ENCODE results near the gene TENM4. TPM values are rescaled to one million over a fixed set of nuclear protein-coding genes. Genes with fewer than 3 reads are reported as not detected.
"Not testable (repeated sequence)": the region's sequence is repeated elsewhere in the genome, so short reads cannot be mapped to it uniquely, and the experiment has no call there.

Gene TENM4
- total and polyA plus RNA-seq, 4 donors = 24.8 to 70.5 (median 38.1) TPM

DNA sequence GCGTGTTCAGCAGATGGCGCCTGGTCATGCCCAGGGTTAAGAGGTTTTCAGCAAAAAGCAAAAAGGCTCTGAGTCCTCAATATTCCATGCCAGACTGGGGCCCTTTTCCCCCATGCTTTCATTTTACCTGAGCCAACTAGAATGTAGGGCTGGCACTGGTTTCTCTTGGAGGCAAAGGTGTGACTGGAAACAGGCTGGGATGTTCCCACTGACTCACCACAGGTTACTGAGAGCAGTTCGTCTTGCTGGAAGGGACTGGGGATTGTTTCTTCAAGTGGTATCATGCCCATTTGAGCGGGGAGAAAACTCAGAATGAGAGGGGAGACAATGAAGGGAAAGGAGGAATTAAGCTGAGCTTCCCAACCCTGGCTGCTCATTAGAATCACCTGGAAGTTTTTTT, 243.9 kb downstream of the TENM4 start:
- whole genome bisulfite sequencing (ENCODE audit: insufficient coverage) = 78% methylated on average over 3 of the region's 4 CpGs
- Histone ChIP-seq H3K4me3 (ENCODE audit: low read depth, low read length) (no peak overlapping the region), H3K27me3 (ENCODE audit: control insufficient read depth, insufficient read depth, low read length) (no peaks in the 10 kb centered on the region), H3K9me3 (ENCODE audit: control insufficient read depth, insufficient read depth, low read length) (no peaks in the 10 kb centered on the region), H3K27ac (ENCODE audit: low read depth, low read length) (no peak overlapping the region), H3K36me3 (ENCODE audit: control insufficient read depth, insufficient read depth, low read length) (no peaks in the 10 kb centered on the region), H3K4me1 (ENCODE audit: control insufficient read depth, insufficient read depth, low read length) (no peaks in the 10 kb centered on the region)
- DNase-seq (ENCODE audit: low read depth in 4 of 6, low spot score in 6 of 6) = no peak

DNA sequence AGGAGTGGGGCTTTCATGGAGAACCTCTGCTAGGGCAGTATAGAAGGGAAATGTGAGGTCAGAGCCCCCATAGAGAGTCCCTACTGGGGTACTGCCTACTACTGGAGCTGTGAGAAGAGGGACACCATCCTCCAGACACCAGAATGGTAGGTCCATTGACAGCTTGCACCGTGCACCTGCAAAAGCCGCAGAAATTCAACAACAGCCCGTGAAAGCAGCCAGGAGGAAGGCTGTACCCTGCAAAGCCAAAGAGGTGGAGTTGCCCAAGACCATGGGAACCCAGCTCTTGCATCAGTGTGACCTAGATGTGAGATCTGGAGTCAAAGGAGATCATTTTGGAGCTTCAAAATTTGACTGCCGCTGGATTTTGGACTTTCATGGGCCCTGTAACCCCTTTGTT, 245.6 kb downstream of the TENM4 start:
- Histone ChIP-seq H3K36me3 (ENCODE audit: control insufficient read depth, insufficient read depth, low read length) (no peaks in the 10 kb centered on the region), H3K9me3 (ENCODE audit: control insufficient read depth, insufficient read depth, low read length) (no peaks in the 10 kb centered on the region), H3K4me1 (ENCODE audit: control insufficient read depth, insufficient read depth, low read length) (no peaks in the 10 kb centered on the region), H3K27me3 (ENCODE audit: control insufficient read depth, insufficient read depth, low read length) (no peaks in the 10 kb centered on the region), H3K4me3 (ENCODE audit: low read depth, low read length) (no peak overlapping the region), H3K27ac (ENCODE audit: low read depth, low read length) (no peak overlapping the region)
- no peak for DNase-seq (ENCODE audit: low read depth in 4 of 6, low spot score in 6 of 6)
- 90% methylated on average over 4 of the region's 4 CpGs for WGBS (ENCODE audit: insufficient coverage)

DNA sequence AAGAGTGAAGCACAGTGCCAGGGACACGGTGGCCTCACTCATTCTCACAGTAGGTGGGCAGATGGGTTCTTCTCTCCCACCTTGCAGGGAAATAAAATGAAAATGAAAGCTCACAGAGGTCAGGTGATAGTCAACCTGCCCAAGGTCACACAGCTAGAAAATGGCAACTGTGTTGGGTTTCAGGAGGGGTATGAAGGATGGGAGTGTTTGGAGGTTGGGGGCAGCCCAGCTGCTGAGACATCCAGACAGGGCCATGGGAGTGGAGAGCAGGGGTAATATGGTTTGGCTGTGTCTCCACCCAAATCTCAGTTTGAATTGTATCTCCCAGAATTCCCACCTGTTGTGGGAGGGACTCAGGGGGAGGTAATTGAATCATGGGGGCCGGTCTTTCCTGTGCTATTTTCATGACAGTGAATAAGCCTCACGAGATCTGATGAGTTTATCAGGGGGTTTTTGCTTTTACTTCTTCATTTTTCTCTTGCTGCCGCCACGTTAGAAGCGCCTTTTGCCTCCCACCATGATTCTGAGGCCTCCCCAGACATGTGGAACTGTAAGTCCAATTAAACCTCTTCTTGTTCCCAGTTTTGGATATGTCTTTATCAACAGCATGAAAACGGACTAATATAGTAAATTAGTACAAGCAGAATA, 247.0 kb downstream of the TENM4 start:
- no peaks in the 10 kb centered on the region for H3K36me3 ChIP-seq (ENCODE audit: control insufficient read depth, insufficient read depth, low read length)
- no peaks in the 10 kb centered on the region for H3K27me3 ChIP-seq (ENCODE audit: control insufficient read depth, insufficient read depth, low read length)
- 93% methylated on average over 4 of the region's 7 CpGs for WGBS (ENCODE audit: insufficient coverage)
- H3K4me3 ChIP-seq (ENCODE audit: low read depth, low read length) = no peak overlapping the region
- H3K27ac ChIP-seq (ENCODE audit: low read depth, low read length) = no peak overlapping the region
- H3K9me3 ChIP-seq (ENCODE audit: control insufficient read depth, insufficient read depth, low read length) = no peaks in the 10 kb centered on the region
- DNase-seq (ENCODE audit: low read depth in 4 of 6, low spot score in 6 of 6) = no peak
- no peaks in the 10 kb centered on the region for H3K4me1 ChIP-seq (ENCODE audit: control insufficient read depth, insufficient read depth, low read length)

DNA sequence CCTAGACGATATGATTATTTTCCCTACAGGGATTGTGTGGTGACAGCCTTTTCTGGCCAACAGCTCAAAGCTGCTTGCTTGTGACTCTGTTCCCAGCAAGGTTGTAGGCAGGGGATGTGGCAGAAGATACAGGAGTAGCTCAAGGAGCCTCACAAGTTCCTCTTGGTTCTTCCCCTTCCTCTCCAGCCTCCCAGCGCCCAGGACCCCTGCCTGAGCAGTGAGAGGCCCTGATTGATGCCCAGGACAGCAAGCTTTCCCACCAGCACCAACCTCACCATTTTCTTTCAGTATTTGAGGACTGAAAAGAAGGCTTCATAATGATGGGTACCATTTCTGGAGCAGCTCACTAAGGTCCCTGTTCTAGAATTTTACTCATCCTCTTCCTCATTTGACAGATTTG, 248.0 kb downstream of the TENM4 start:
- Histone ChIP-seq H3K27me3 (ENCODE audit: control insufficient read depth, insufficient read depth, low read length) (no peaks in the 10 kb centered on the region), H3K4me3 (ENCODE audit: low read depth, low read length) (no peak overlapping the region), H3K9me3 (ENCODE audit: control insufficient read depth, insufficient read depth, low read length) (no peaks in the 10 kb centered on the region), H3K36me3 (ENCODE audit: control insufficient read depth, insufficient read depth, low read length) (no peaks in the 10 kb centered on the region), H3K4me1 (ENCODE audit: control insufficient read depth, insufficient read depth, low read length) (no peaks in the 10 kb centered on the region), H3K27ac (ENCODE audit: low read depth, low read length) (no peak overlapping the region)
- no peak for DNase-seq (ENCODE audit: low read depth in 4 of 6, low spot score in 6 of 6)
- 79% methylated on average over 2 of the region's 2 CpGs for WGBS (ENCODE audit: insufficient coverage)

DNA sequence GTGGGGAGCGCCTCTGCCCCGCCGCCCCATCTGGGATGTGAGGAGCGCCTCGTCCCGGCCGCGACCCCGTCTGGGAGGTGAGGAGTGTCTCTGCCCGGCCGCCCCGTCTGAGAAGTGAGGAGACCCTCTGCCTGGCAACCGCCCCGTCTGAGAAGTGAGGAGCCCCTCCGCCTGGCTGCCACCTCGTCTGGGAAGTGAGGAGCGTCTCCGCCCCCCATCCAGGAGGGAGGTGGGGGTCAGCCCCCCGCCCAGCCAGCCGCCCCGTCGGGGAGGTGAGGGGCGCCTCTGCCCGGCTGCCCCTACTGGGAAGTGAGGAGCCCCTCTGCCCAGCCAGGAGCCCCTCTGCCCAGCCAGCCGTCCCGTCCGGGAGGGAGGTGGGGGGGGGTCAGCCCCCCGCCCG, 249.1 kb downstream of the TENM4 start:
- not testable (repeated sequence) for H3K9me3 ChIP-seq (ENCODE audit: control insufficient read depth, insufficient read depth, low read length); DNase-seq (ENCODE audit: low read depth in 4 of 6, low spot score in 6 of 6); H3K36me3 ChIP-seq (ENCODE audit: control insufficient read depth, insufficient read depth, low read length); H3K4me3 ChIP-seq (ENCODE audit: low read depth, low read length); H3K27me3 ChIP-seq (ENCODE audit: control insufficient read depth, insufficient read depth, low read length); H3K27ac ChIP-seq (ENCODE audit: low read depth, low read length); H3K4me1 ChIP-seq (ENCODE audit: control insufficient read depth, insufficient read depth, low read length)
- 55% methylated on average over 4 of the region's 29 CpGs for WGBS (ENCODE audit: insufficient coverage)

DNA sequence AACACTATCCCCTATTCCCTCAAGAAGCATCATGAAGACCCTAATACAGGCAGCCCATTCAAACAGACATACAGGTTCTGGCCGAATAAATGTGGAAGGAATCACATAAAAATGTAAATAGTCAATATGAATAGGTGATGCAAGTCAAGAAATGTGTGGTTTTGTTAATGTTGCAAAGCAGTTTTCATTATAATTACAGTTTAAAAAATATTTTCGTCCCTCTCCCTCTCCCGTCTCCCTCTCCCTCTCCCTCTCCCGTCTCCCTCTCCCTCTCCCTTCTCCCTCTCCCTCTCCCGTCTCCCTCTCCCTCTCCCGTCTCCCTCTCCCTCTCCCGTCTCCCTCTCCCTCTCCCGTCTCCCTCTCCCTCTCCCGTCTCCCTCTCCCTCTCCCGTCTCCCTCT, 250.3 kb downstream of the TENM4 start:
- no CpG with 5 or more reads among the region's 10 CpGs for WGBS (ENCODE audit: insufficient coverage)

DNA sequence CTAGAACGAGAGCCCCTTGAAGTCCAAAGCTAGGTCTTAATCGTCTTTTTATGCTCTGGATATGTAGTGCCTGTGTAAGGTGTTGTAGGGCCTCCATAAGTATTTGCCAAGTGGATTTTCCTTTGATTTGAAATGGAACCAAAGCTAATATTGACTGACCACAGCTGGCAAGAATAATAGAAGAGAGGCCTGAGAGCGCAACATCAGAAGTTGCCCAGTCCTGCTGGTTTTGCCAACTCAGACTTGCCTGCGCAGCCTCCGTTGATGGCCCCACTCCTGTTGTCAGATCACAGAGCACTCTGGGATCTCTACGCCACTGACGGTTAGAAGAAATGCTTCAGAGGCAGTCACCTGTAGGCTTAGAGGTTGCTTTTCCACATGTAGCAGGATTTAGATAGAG, 251.2 kb downstream of the TENM4 start:
- WGBS (ENCODE audit: insufficient coverage) = 97% methylated on average over 5 of the region's 7 CpGs
- no peaks in the 10 kb centered on the region for H3K4me1 ChIP-seq (ENCODE audit: control insufficient read depth, insufficient read depth, low read length)
- H3K27ac ChIP-seq (ENCODE audit: low read depth, low read length) = no peak overlapping the region
- no peak for DNase-seq (ENCODE audit: low read depth in 4 of 6, low spot score in 6 of 6)
- no peaks in the 10 kb centered on the region for H3K9me3 ChIP-seq (ENCODE audit: control insufficient read depth, insufficient read depth, low read length)
- no peaks in the 10 kb centered on the region for H3K27me3 ChIP-seq (ENCODE audit: control insufficient read depth, insufficient read depth, low read length)
- no peak overlapping the region for H3K4me3 ChIP-seq (ENCODE audit: low read depth, low read length)
- H3K36me3 ChIP-seq (ENCODE audit: control insufficient read depth, insufficient read depth, low read length) = no peaks in the 10 kb centered on the region

More for the DNA sequence above, 250.3 kb downstream of the TENM4 start:
- not testable (repeated sequence) for H3K4me1 ChIP-seq (ENCODE audit: control insufficient read depth, insufficient read depth, low read length); H3K9me3 ChIP-seq (ENCODE audit: control insufficient read depth, insufficient read depth, low read length); H3K36me3 ChIP-seq (ENCODE audit: control insufficient read depth, insufficient read depth, low read length); DNase-seq (ENCODE audit: low read depth in 4 of 6, low spot score in 6 of 6); H3K27me3 ChIP-seq (ENCODE audit: control insufficient read depth, insufficient read depth, low read length); H3K27ac ChIP-seq (ENCODE audit: low read depth, low read length); H3K4me3 ChIP-seq (ENCODE audit: low read depth, low read length)

DNA sequence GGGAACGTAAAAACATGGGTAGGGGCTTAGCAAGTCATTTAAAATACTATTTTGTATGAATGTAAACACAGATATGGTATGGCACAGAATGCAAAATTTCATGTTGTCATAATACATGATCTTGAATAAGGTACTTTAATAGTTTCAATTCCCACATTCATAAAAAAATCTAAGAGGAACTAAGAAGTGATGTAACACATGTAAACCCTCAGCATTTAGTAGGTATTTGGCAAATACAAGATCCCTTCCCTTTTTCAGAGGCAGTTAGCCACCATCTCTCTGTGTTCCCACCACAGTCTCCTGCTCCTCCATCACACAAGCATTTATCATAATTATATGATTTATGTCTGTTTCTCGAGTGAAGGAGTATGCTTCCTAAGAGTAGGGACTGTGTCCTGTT, 251.8 kb downstream of the TENM4 start:
- Histone ChIP-seq H3K4me1 (ENCODE audit: control insufficient read depth, insufficient read depth, low read length) (no peaks in the 10 kb centered on the region), H3K9me3 (ENCODE audit: control insufficient read depth, insufficient read depth, low read length) (no peaks in the 10 kb centered on the region), H3K36me3 (ENCODE audit: control insufficient read depth, insufficient read depth, low read length) (no peaks in the 10 kb centered on the region), H3K27ac (ENCODE audit: low read depth, low read length) (no peak overlapping the region), H3K4me3 (ENCODE audit: low read depth, low read length) (no peak overlapping the region), H3K27me3 (ENCODE audit: control insufficient read depth, insufficient read depth, low read length) (no peaks in the 10 kb centered on the region)
- WGBS (ENCODE audit: insufficient coverage) = no CpG with 5 or more reads among the region's 2 CpGs
- no peak for DNase-seq (ENCODE audit: low read depth in 4 of 6, low spot score in 6 of 6)

DNA sequence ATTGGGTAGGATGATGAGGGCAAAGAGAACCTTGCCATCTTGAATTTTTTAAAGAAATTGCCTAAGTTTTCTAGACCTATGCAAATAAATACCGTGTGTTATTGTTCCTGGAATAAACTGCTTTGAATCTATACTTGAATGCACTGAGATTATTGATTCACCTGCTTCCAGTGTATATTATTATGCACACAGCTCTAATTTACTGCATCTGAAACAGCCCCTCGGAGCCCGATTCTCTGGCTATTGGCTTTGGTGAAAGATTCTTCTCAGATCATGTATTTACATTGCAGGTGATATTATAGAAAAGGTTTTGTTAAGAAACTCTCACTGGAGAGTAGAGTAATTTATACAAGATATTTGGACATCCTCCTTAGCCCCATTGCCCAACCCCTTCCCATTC, 254.2 kb downstream of the TENM4 start:
- no peaks in the 10 kb centered on the region for H3K9me3 ChIP-seq (ENCODE audit: control insufficient read depth, insufficient read depth, low read length)
- no peak overlapping the region for H3K4me3 ChIP-seq (ENCODE audit: low read depth, low read length)

DNA sequence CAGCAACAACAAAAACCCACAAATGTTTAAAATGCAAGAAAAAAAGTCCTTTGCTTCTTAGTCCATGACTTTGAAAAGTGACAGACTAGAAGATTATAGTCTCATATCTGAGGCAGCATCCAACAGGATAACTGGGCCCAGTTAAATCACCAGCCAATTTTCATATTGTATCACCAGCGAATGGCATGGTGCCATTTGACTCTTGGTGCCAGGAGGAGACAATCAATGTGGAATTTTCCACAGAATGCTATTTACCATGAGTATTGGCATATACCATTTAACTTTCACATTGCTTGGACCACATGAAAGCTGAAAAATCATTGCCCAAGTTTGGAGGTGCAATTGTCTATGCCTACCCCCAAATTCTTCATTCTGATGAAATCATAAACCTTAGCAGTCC, 255.5 kb downstream of the TENM4 start:
- Histone ChIP-seq H3K4me3 (ENCODE audit: low read depth, low read length) (no peak overlapping the region), H3K27me3 (ENCODE audit: control insufficient read depth, insufficient read depth, low read length) (no peaks in the 10 kb centered on the region), H3K4me1 (ENCODE audit: control insufficient read depth, insufficient read depth, low read length) (no peaks in the 10 kb centered on the region), H3K36me3 (ENCODE audit: control insufficient read depth, insufficient read depth, low read length) (no peaks in the 10 kb centered on the region), H3K27ac (ENCODE audit: low read depth, low read length) (no peak overlapping the region), H3K9me3 (ENCODE audit: control insufficient read depth, insufficient read depth, low read length) (no peaks in the 10 kb centered on the region)
- peak in 2 of 6 donors; percentile 29 to 30 for DNase-seq (ENCODE audit: low read depth in 4 of 6, low spot score in 6 of 6)
- WGBS (ENCODE audit: insufficient coverage) = no CpG with 5 or more reads among the region's 1 CpG

More for the DNA sequence above, 254.2 kb downstream of the TENM4 start:
- Histone ChIP-seq H3K4me1 (ENCODE audit: control insufficient read depth, insufficient read depth, low read length) (no peaks in the 10 kb centered on the region), H3K36me3 (ENCODE audit: control insufficient read depth, insufficient read depth, low read length) (no peaks in the 10 kb centered on the region), H3K27me3 (ENCODE audit: control insufficient read depth, insufficient read depth, low read length) (no peaks in the 10 kb centered on the region), H3K27ac (ENCODE audit: low read depth, low read length) (no peak overlapping the region)
- DNase-seq (ENCODE audit: low read depth in 4 of 6, low spot score in 6 of 6) = peak in 1 of 6 donors; percentile 77
- WGBS (ENCODE audit: insufficient coverage) = no CpG with 5 or more reads among the region's 3 CpGs
